SHP77 (cell line): ENCODE results near the gene PLAC9.

Experiments used
- DNase-seq, 2 experiments: peaks; one replicate each; lab custom pipeline; 2025; lab: John Stamatoyannopoulos, UW

The PLAC9 gene

GRCh38 chr10:80184291-80184690 lies 51.8 kb downstream of the PLAC9 start:
- DNase-seq, result no peak

- DNase-seq, result no peak
These were observed 53.2 kb downstream of the PLAC9 start for GRCh38 chr10:80185578-80186299.

- no peak for DNase-seq
These were observed 54.0 kb downstream of the PLAC9 start for GRCh38 chr10:80186364-80187012.

- no peak for DNase-seq
These were observed 54.5 kb downstream of the PLAC9 start for GRCh38 chr10:80187060-80187459.

- peak; percentile 1 to 34 for DNase-seq
These were observed 55.2 kb downstream of the PLAC9 start for GRCh38 chr10:80187465-80188409.

- DNase-seq, result no peak
These were observed 56.2 kb downstream of the PLAC9 start for GRCh38 chr10:80188713-80189112.

- no peak for DNase-seq
These were observed 59.2 kb downstream of the PLAC9 start for GRCh38 chr10:80191589-80192270.

GRCh38 chr10:80192553-80192952 lies 60.0 kb downstream of the PLAC9 start:
- DNase-seq, result no peak

GRCh38 chr10:80194373-80195045 lies 62.0 kb downstream of the PLAC9 start:
- no peak for DNase-seq
